Kidney (tissue), 14 donors: ENCODE measurements around the gene RBBP8. TPM values are rescaled to one million over a fixed set of nuclear protein-coding genes. Genes with fewer than 3 reads are reported as not detected.

ENCODE experiments used
- DNase-seq, 5 donors: peaks; one replicate each; pipeline ENCODE4 v3.0.0-alpha.2; 2013 to 2020
- FAIRE-seq: peaks from 2 replicates; lab custom pipeline; 2012; peaks lifted over from hg19 to GRCh38; lab: Jason Lieb, UNC
- H3K27ac ChIP-seq, 2 donors: one replicate each; pipeline ENCODE4 v1.7.0; 2013; ENCODE audit warnings: low read depth in 2 of 2, low read length in 2 of 2, inconsistent platforms in 1 of 2
- H3K27me3 ChIP-seq: one replicate; pipeline ENCODE4 v1.7.1; 2013; ENCODE audit warnings: low read length, inconsistent platforms; ENCODE audit not compliant: control insufficient read depth, insufficient read depth
- H3K36me3 ChIP-seq, 3 donors: one replicate each; pipeline versions ENCODE4 v1.7.0 to v1.7.1; 2013; ENCODE audit warnings: low read length in 3 of 3, control low read depth in 1 of 3, inconsistent platforms in 1 of 3; ENCODE audit not compliant: insufficient read depth in 3 of 3, control insufficient read depth in 2 of 3
- H3K4me1 ChIP-seq, 3 donors: one replicate each; pipeline versions ENCODE4 v1.7.0 to v1.7.1; 2013; ENCODE audit warnings: low read length in 3 of 3, inconsistent platforms in 1 of 3, low read depth in 1 of 3; ENCODE audit not compliant: control insufficient read depth in 2 of 3, insufficient read depth in 2 of 3
- H3K4me3 ChIP-seq, 3 donors: one replicate each; pipeline versions ENCODE4 v1.7.0 to v1.8.1; 2013; ENCODE audit warnings: low read length in 3 of 3, control low read depth in 1 of 3, inconsistent platforms in 1 of 3
- H3K9ac ChIP-seq, 3 donors: one replicate each; pipeline versions ENCODE4 v1.7.0 to v1.7.1; 2013; ENCODE audit warnings: low read length in 3 of 3, control low read depth in 1 of 3, inconsistent platforms in 1 of 3
- H3K9me3 ChIP-seq, 3 donors: one replicate each; pipeline versions ENCODE4 v1.7.0 to v1.7.1; 2013; ENCODE audit warnings: low read length in 3 of 3, control low read depth in 1 of 3, inconsistent platforms in 1 of 3; ENCODE audit not compliant: control insufficient read depth in 2 of 3, insufficient read depth in 1 of 3
- CTCF ChIP-seq: IDR thresholded peaks from 3 replicates; pipeline ENCODE4 v1.5.1; 2012; ENCODE audit warnings: mild to moderate bottlenecking, moderate library complexity, borderline replicate concordance; ENCODE audit not compliant: insufficient read depth; ENCODE audit errors: extremely low read depth
- intact Hi-C: fragments of 100-400 bp; cut with DNase I; formaldehyde crosslinking; loops from one replicate; pipeline ENCODE4 v1.11.1; 2022
- polyA plus RNA-seq: library from polyadenylated mRNA; stranded (reverse); fragments of 350-450 nt; fragmentation: Illumina TruSeq; extraction: RNeasy Lipid Tissue Mini Kit (QIAGEN cat#74804); gene quantifications from one replicate; pipeline ENCODE4 v1.2.3, GENCODE V29; 2014; ENCODE audit warnings: low read depth, low replicate concordance; ENCODE audit not compliant: insufficient read depth
- total RNA-seq: library from RNA; stranded (reverse); fragmentation: NEBNext Ultra II Directional; extraction: Animal tissue kit (Norgen Biotek cat#: 25700); gene quantifications from one replicate; pipeline ENCODE4 v1.2.1, GENCODE V29; 2021
- donor health status: control.
- donor health status: control.
- donor health status: control.
- donor health status: control.
- donor health status: control.
- donor health status: DM: yes; HTN: yes; CAD: no.
- donor health status: Normal renal cell carcinoma (clear cell type).

Gene RBBP8
- total and polyA plus RNA-seq, 2 donors from 2014 or later, result 45.8 to 166 TPM

GRCh38 chr18:23069898-23070297, 136.8 kb downstream of the RBBP8 start:
- DNase-seq (no peak), FAIRE-seq (no peak)
- H3K4me3 ChIP-seq, result no peak overlapping the region
- H3K9me3 ChIP-seq, result no peaks in the 10 kb centered on the region
- no peaks in the 10 kb centered on the region for H3K4me1 ChIP-seq
- H3K9ac ChIP-seq, result no peak overlapping the region
- H3K36me3 ChIP-seq, result no peaks in the 10 kb centered on the region
- no peak for TF ChIP-seq CTCF
- intact Hi-C loops, result no loop called here
- H3K27ac ChIP-seq, result no peak overlapping the region
- no peaks in the 10 kb centered on the region for H3K27me3 ChIP-seq

- Histone ChIP-seq H3K27me3 (no peaks in the 10 kb centered on the region), H3K9me3 (no peaks in the 10 kb centered on the region), H3K9ac (no peak overlapping the region), H3K36me3 (no peaks in the 10 kb centered on the region), H3K4me3 (no peak overlapping the region), H3K27ac (no peak overlapping the region), H3K4me1 (no peaks in the 10 kb centered on the region)
- DNase-seq (peak in 2 of 5 donors; percentile 21 to 78), FAIRE-seq (no peak)
- intact Hi-C loops, result no loop called here
- TF ChIP-seq CTCF, result no peak
Measured at GRCh38 chr18:23071285-23071684, 138.2 kb downstream of the RBBP8 start.

GRCh38 chr18:23072079-23072478, 139.0 kb downstream of the RBBP8 start:
- Histone ChIP-seq H3K9me3 (no peaks in the 10 kb centered on the region), H3K4me3 (no peak overlapping the region), H3K36me3 (no peaks in the 10 kb centered on the region), H3K27me3 (no peaks in the 10 kb centered on the region), H3K9ac (no peak overlapping the region), H3K4me1 (no peaks in the 10 kb centered on the region), H3K27ac (no peak overlapping the region)
- TF ChIP-seq CTCF, result no peak
- no peak for FAIRE-seq
- intact Hi-C loops, result no loop called here
- DNase-seq, result no peak

GRCh38 chr18:23073996-23074606, 141.0 kb downstream of the RBBP8 start:
- H3K36me3 ChIP-seq, result no peaks in the 10 kb centered on the region
- intact Hi-C loops, result no loop called here
- peak in 1 of 5 donors; percentile 47 for DNase-seq
- no peak overlapping the region for H3K9ac ChIP-seq
- H3K27ac ChIP-seq, result no peak overlapping the region
- no peak for TF ChIP-seq CTCF
- H3K4me1 ChIP-seq, result no peaks in the 10 kb centered on the region
- FAIRE-seq, result no peak
- H3K9me3 ChIP-seq, result no peaks in the 10 kb centered on the region
- no peaks in the 10 kb centered on the region for H3K27me3 ChIP-seq
- H3K4me3 ChIP-seq, result no peak overlapping the region
